Caco-2 (cell line): Measurements from ENCODE around the gene KRT80. TPM values are rescaled to one million over a fixed set of nuclear protein-coding genes. Genes with fewer than 3 reads are reported as not detected.

Experiments
- BruUV-seq: library from RNA; stranded (reverse); fragments of 400-500 nt; replicated peaks from 2 replicates; lab custom pipeline; 2021; lab: Mats Ljungman, UMichigan
- CTCF ChIA-PET: fragments of 300-600 bp; sonication (Branson Sonifier 250); formaldehyde crosslinking; loops from one replicate; lab custom pipeline; 2022; ENCODE audit warnings: antibody characterized with exemption; lab: Charles Lee
- POLR2A ChIA-PET: fragments of 300-600 bp; sonication (Branson Sonifier 250); formaldehyde crosslinking; loops from one replicate; lab custom pipeline; 2022; ENCODE audit warnings: antibody characterized with exemption; lab: Charles Lee
- DNase-seq, 2 experiments: peaks; one replicate each; pipeline versions ENCODE4 v3.0.0 to v3.0.0-alpha.2; 2020 to 2022
- H3K27me3 ChIP-seq: replicated peaks from 2 replicates; pipeline ENCODE4 v1.6.0; 2011; ENCODE audit warnings: low read length; ENCODE audit not compliant: control insufficient read depth, insufficient read depth
- H3K36me3 ChIP-seq: 2 replicates; pipeline ENCODE4 v1.5.1; 2011; ENCODE audit warnings: low read length; ENCODE audit not compliant: control insufficient read depth, insufficient read depth
- H3K4me1 ChIP-seq: fragments of 250-450 bp; sonication (Bioruptor Pico); 2 replicates; pipeline ENCODE4 v1.5.1; 2020; ENCODE audit warnings: mild to moderate bottlenecking
- H3K4me3 ChIP-seq: 2 replicates; pipeline ENCODE4 v1.5.1; 2011; ENCODE audit warnings: low read depth, mild to moderate bottlenecking, control low read depth, low read length
- H3K9me3 ChIP-seq: fragments of 250-450 bp; sonication (Bioruptor Pico); 2 replicates; pipeline ENCODE4 v1.5.1; 2020; ENCODE audit warnings: mild to moderate bottlenecking, moderate library complexity
- H3K27ac Mint-ChIP-seq: one replicate; pipeline ENCODE4 v1.8.0; 2022; ENCODE audit warnings: mixed read lengths; ENCODE audit not compliant: unreplicated experiment
- H3K27me3 Mint-ChIP-seq: one replicate; pipeline ENCODE4 v1.8.0; 2022; ENCODE audit warnings: mixed read lengths; ENCODE audit not compliant: insufficient read depth, unreplicated experiment
- H3K36me3 Mint-ChIP-seq: one replicate; pipeline ENCODE4 v1.8.0; 2022; ENCODE audit warnings: mild to moderate bottlenecking, mixed read lengths; ENCODE audit not compliant: insufficient read depth, unreplicated experiment
- H3K4me1 Mint-ChIP-seq: one replicate; pipeline ENCODE4 v1.8.0; 2022; ENCODE audit warnings: low read depth, mixed read lengths; ENCODE audit not compliant: unreplicated experiment
- H3K4me3 Mint-ChIP-seq: one replicate; pipeline ENCODE4 v1.8.0; 2022; ENCODE audit warnings: mild to moderate bottlenecking, moderate library complexity, mixed read lengths; ENCODE audit not compliant: unreplicated experiment
- H3K9me3 Mint-ChIP-seq: one replicate; pipeline ENCODE4 v1.8.0; 2022; ENCODE audit warnings: mixed read lengths; ENCODE audit not compliant: unreplicated experiment
- intact Hi-C: fragments of 100-400 bp; cut with micrococcal nuclease; formaldehyde crosslinking; loops from one replicate; pipeline ENCODE4 v1.10.0; 2022; ENCODE audit not compliant: unreplicated experiment
- total RNA-seq: library from RNA; stranded (reverse); gene quantifications from 2 replicates; pipeline ENCODE4 v1.2.3, GENCODE V29; 2022
- TF ChIP-seq, protein P1 (sequence below), 2 experiments: fragments of 200-600 bp in 1 of 2; IDR thresholded peaks; 1 replicate in 1 of 2; 2 replicates in 1 of 2; pipeline versions ENCODE4 v1.5.1 to v1.8.0; 2011 to 2022; ENCODE audit warnings: antibody characterized with exemption in 1 of 2, control low read depth in 1 of 2, inconsistent platforms in 1 of 2, low read depth in 1 of 2, low read length in 1 of 2, mild to moderate bottlenecking in 1 of 2, moderate library complexity in 1 of 2; ENCODE audit not compliant: insufficient read depth in 1 of 2, severe bottlenecking in 1 of 2, unreplicated experiment in 1 of 2

Gene KRT80
- total RNA-seq, 1 experiment from 2014 or later: 0.29 TPM

DNA sequence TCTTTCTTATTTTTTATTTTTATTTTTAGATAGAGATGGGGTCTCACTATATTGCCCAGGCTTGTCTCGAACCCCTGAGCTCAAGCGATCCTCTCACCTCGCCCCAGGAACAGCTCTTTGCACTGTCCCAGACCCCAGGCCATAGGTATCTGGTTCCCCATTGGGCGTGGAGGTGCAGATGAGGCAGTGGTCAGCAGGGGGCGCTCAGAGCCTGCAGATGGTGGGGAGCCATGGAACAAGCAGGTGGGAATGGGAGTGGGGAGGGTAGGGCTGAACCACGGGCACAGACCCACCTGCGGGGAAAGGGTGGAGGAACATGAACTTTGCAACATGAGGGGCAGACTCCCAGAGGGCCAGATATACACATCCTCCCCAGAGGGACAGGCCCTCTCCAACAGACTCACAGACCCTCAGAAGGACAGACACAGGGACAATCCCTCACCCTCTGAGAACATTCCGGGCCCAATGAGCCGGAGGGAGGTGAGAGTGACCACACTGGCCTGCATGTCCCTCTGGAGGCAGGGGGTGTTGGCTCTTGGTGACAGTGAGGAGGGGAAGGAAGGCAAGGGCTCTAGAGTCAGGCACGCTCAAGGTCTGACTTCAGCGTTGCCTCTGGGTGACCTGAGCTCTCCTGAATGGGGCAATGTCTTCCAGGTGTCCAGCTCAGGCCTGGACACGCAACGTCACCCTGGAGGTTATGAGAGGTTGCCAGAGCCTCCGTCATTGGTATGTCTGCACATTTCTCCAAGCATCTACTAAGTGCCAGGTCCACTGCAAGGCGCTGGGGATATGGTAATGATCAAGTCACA is 34.9 kb downstream of the KRT80 start:
- H3K9me3 ChIP-seq: no peaks in the 10 kb centered on the region
- intact Hi-C loops: loop anchor here (1.0 to 5.0 kb wide), 5 partner anchors 150 to 723 kb away; no protein-coding TSS in a partner anchor
- ChIA-PET CTCF (interaction anchor here (0.5 to 2.3 kb wide), 15 partner anchors 8 to 824 kb away, joined by 3 to 21 read pairs (median 4); partner anchors contain the start of gene KRT85), POLR2A (no interaction called here)
- H3K4me3 Mint-ChIP-seq: no peak overlapping the region
- H3K4me1 Mint-ChIP-seq: no peaks in the 10 kb centered on the region
- BruUV-seq: no TSS peak
- no peak overlapping the region for H3K4me3 ChIP-seq
- H3K27ac Mint-ChIP-seq: no peak overlapping the region
- no peaks in the 10 kb centered on the region for H3K9me3 Mint-ChIP-seq
- H3K27me3 Mint-ChIP-seq: no peaks in the 10 kb centered on the region
- TF ChIP-seq, protein P1, sequence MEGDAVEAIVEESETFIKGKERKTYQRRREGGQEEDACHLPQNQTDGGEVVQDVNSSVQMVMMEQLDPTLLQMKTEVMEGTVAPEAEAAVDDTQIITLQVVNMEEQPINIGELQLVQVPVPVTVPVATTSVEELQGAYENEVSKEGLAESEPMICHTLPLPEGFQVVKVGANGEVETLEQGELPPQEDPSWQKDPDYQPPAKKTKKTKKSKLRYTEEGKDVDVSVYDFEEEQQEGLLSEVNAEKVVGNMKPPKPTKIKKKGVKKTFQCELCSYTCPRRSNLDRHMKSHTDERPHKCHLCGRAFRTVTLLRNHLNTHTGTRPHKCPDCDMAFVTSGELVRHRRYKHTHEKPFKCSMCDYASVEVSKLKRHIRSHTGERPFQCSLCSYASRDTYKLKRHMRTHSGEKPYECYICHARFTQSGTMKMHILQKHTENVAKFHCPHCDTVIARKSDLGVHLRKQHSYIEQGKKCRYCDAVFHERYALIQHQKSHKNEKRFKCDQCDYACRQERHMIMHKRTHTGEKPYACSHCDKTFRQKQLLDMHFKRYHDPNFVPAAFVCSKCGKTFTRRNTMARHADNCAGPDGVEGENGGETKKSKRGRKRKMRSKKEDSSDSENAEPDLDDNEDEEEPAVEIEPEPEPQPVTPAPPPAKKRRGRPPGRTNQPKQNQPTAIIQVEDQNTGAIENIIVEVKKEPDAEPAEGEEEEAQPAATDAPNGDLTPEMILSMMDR (IDR thresholded peaks at IDR 0.05; ENCODE audit: insufficient read depth in 1 of 2, low read depth in 1 of 2, low read length in 1 of 2, severe bottlenecking in 1 of 2, unreplicated experiment in 1 of 2): peak; percentile 94 to 95
- DNase-seq: peak; percentile 82 to 88
- peaks cover 5% of the 10 kb centered on the region; the same call in 1 of the 2 replicates for H3K4me1 ChIP-seq
- no peaks in the 10 kb centered on the region for H3K27me3 ChIP-seq
- H3K36me3 Mint-ChIP-seq: no peaks in the 10 kb centered on the region
- no peaks in the 10 kb centered on the region for H3K36me3 ChIP-seq

DNA sequence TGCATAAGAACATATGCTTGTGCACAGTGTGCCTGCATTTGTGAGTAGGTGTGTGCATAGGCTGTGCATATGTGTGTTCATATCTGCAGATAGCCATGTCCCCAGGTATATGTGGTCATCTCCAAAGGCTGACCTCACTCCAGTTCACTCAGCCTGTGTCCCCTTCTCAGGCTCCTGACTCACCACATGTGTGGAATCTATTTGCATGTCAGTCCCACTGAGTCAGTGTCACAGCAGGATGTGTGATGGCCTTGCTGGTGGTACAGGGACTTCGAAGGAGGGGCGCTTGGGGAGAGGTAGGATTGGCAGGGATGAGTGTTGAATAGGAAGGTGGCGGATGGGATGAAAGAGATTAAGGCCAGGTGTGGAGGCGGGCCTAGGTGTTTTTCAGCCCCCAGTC is 35.5 kb downstream of the KRT80 start:
- H3K9me3 ChIP-seq: no peaks in the 10 kb centered on the region
- no peaks in the 10 kb centered on the region for H3K36me3 Mint-ChIP-seq
- H3K4me1 ChIP-seq: peaks cover 5% of the 10 kb centered on the region; the same call in 1 of the 2 replicates
- no TSS peak for BruUV-seq
- H3K4me3 ChIP-seq: no peak overlapping the region
- H3K27me3 Mint-ChIP-seq: no peaks in the 10 kb centered on the region
- CTCF ChIA-PET: interaction anchor here (0.5 to 2.3 kb wide), 15 partner anchors 8 to 825 kb away, joined by 3 to 21 read pairs (median 4); partner anchors contain the start of gene KRT85
- H3K27ac Mint-ChIP-seq: no peak overlapping the region
- TF ChIP-seq, protein P1 (IDR thresholded peaks at IDR 0.05; ENCODE audit: insufficient read depth in 1 of 2, low read depth in 1 of 2, low read length in 1 of 2, severe bottlenecking in 1 of 2, unreplicated experiment in 1 of 2): no peak
- POLR2A ChIA-PET: no interaction called here
- no peaks in the 10 kb centered on the region for H3K36me3 ChIP-seq
- H3K27me3 ChIP-seq: no peaks in the 10 kb centered on the region
- no peaks in the 10 kb centered on the region for H3K4me1 Mint-ChIP-seq
- DNase-seq: no peak
- no peak overlapping the region for H3K4me3 Mint-ChIP-seq
- no peaks in the 10 kb centered on the region for H3K9me3 Mint-ChIP-seq
- intact Hi-C loops: loop anchor here (1.0 to 5.0 kb wide), 5 partner anchors 151 to 724 kb away; no protein-coding TSS in a partner anchor

DNA sequence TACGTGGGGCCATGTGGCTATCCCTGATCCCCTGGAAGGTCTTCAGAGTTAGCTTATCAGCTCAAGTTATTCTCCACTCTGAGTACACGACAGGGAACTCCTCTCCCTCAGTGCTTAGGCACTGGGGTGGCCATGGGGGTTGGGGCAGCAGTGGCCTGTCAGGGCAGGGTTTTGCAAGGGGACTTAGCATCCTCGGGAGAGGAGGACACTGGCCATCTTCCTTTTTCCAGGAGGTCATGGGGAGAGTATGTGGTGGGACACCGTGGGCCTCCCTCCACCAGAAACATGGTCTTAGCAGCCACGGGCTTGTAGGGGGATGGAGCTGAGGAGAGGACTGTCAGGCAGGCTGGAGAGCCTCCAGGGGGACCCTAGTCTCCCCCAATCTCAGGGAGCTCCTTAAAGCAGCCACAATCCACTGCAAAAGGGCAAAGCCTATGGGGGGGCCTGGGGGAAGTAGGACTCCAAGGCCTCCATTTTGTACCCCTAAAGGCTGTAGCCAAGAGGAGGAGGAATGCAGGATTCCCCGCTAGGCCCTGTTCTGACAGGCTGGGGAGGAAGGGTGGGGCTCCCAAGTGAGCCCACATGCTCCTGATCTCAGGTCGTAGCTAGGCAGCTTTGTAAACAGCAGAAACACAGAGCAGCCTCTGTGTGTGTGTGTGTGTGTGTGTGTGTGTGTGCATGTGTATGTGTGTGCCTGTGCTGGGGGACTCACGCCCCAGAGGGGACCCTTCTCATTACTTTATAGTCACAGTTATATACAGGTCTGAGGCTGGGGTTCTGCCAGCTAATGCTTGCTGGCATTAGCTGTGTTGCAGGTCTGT is 36.6 kb downstream of the KRT80 start:
- no peaks in the 10 kb centered on the region for H3K9me3 ChIP-seq
- Mint-ChIP-seq H3K4me3 (no peak overlapping the region), H3K9me3 (no peaks in the 10 kb centered on the region), H3K27me3 (no peaks in the 10 kb centered on the region), H3K27ac (no peak overlapping the region), H3K36me3 (no peaks in the 10 kb centered on the region), H3K4me1 (no peaks in the 10 kb centered on the region)
- H3K36me3 ChIP-seq: no peaks in the 10 kb centered on the region
- intact Hi-C loops: loop anchor here (5.0 kb wide), 1 partner anchor 152 kb away; no protein-coding TSS in a partner anchor
- BruUV-seq: no TSS peak
- no peaks in the 10 kb centered on the region for H3K27me3 ChIP-seq
- DNase-seq: no peak
- peaks cover 5% of the 10 kb centered on the region; the same call in 1 of the 2 replicates for H3K4me1 ChIP-seq
- POLR2A ChIA-PET: no interaction called here
- TF ChIP-seq, protein P1 (IDR thresholded peaks at IDR 0.05; ENCODE audit: insufficient read depth in 1 of 2, low read depth in 1 of 2, low read length in 1 of 2, severe bottlenecking in 1 of 2, unreplicated experiment in 1 of 2): no peak
- H3K4me3 ChIP-seq: no peak overlapping the region
- CTCF ChIA-PET: interaction anchor here (0.7 to 1.4 kb wide), 6 partner anchors 58 to 215 kb away, joined by 3 to 4 read pairs (median 3); no protein-coding TSS in a partner anchor
